ENCODE data around the gene NDOR1. TPM values are rescaled to one million over a fixed set of nuclear protein-coding genes. Genes with fewer than 3 reads are reported as not detected.

The NDOR1 gene
- total RNA-seq, 1 experiment from 2014 or later: 4.6 TPM

- no peak for DNase-seq (ENCODE audit: low read depth)
Observed at GRCh38 chr9:137220317-137221094, 15.0 kb downstream of the NDOR1 start.

- no peak for DNase-seq (ENCODE audit: low read depth)
Observed at GRCh38 chr9:137221095-137221505, 15.6 kb downstream of the NDOR1 start.

GRCh38 chr9:137221506-137222111 lies 16.1 kb downstream of the NDOR1 start:
- DNase-seq (ENCODE audit: low read depth): no peak

- DNase-seq (ENCODE audit: low read depth): no peak
Observed at GRCh38 chr9:137222190-137223077, 16.9 kb downstream of the NDOR1 start, which contains the start of gene RNF208. Gene RNF208, minus strand, starts transcription at chr9:137222240. Its CDS starts 1,028 bp downstream, at chr9:137221212.

- DNase-seq (ENCODE audit: low read depth): peak; percentile 96
Observed at GRCh38 chr9:137223078-137223970, 17.8 kb downstream of the NDOR1 start.

GRCh38 chr9:137224830-137225694 lies 19.6 kb downstream of the NDOR1 start, which contains the start of gene CYSRT1:
Gene CYSRT1, plus strand, starts transcription at chr9:137225174. Its CDS starts 448 bp downstream, at chr9:137225622.
- DNase-seq (ENCODE audit: low read depth): no peak

GRCh38 chr9:137225699-137226331 lies 20.3 kb downstream of the NDOR1 start:
- no peak for DNase-seq (ENCODE audit: low read depth)

GRCh38 chr9:137226338-137227053 lies 21.0 kb downstream of the NDOR1 start:
- peak; percentile 41 for DNase-seq (ENCODE audit: low read depth)

GRCh38 chr9:137227054-137227852 lies 21.8 kb downstream of the NDOR1 start, which contains the start of gene RNF224:
Gene RNF224, plus strand, starts transcription at chr9:137227502. Its CDS starts 834 bp downstream, at chr9:137228336.
- peak; percentile 63 for DNase-seq (ENCODE audit: low read depth)

GRCh38 chr9:137227853-137228505 lies 22.5 kb downstream of the NDOR1 start:
- DNase-seq (ENCODE audit: low read depth): no peak

- DNase-seq (ENCODE audit: low read depth): no peak
Observed at GRCh38 chr9:137228506-137228967, 23.0 kb downstream of the NDOR1 start.

GRCh38 chr9:137228968-137229896 lies 23.7 kb downstream of the NDOR1 start:
- no peak for DNase-seq (ENCODE audit: low read depth)

- no peak for DNase-seq (ENCODE audit: low read depth)
Observed at GRCh38 chr9:137229903-137230704, 24.6 kb downstream of the NDOR1 start.

- DNase-seq (ENCODE audit: low read depth): no peak
Observed at GRCh38 chr9:137230705-137231371, 25.3 kb downstream of the NDOR1 start, which contains the start of gene SLC34A3. Gene SLC34A3, plus strand, starts transcription at chr9:137230901. Its CDS starts 802 bp downstream, at chr9:137231703.

All from RPMI7951 (cell line).